ENCODE results near the gene MIPOL1. TPM values are rescaled to one million over a fixed set of nuclear protein-coding genes. Genes with fewer than 3 reads are reported as not detected.

MIPOL1 gene
- total and polyA plus RNA-seq, 2 of the 13 experiments (the other 11 are each of a cell fraction or from before 2014, with no cell fraction given), result 8.6 to 34.2 TPM

DNA sequence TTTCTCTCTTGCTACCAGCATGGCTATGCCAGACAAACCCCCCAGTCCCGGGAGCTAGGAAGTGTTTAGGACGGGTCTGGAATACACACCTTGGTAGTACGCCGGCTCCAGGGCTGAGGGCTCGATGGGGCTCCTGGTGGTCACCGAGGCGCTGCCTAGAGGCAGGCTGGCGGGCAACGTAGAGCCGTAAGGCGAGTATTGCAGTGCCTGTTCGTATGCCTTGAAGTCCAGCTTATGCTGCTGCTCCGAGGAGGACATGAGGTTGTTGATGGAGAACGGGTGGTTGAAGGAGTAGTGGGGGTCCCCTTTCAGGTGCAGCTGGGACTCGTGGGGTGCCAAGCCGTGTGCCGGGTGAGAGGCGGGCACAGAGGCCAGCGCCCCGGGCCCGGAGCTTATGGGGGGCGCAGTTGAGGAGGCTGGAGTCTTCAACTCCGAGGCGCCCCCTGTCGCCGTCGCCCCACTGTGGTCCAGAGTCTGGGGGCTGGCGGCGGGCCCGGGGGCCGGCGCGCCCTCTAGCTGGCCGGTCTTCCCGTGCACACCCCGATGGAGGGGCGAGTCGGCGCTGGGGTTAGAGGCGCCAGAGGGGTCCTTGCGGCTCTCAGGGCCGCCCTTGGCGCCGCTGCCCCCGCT, 393.7 kb downstream of the MIPOL1 start (continued):
- no peak for TF ChIP-seq ZNF75D (CRISPR knock-in tag; IDR thresholded peaks at IDR 0.05; ENCODE audit: borderline replicate concordance)
- peak; percentile 41 for TF ChIP-seq RBM22 (optimal IDR thresholded peaks at IDR 0.05; ENCODE audit: low read length)
- no peak for TF ChIP-seq SMYD3 (CRISPR knock-in tag; IDR thresholded peaks at IDR 0.05)
- no peak for TF ChIP-seq ZNF816 (CRISPR knock-in tag; IDR thresholded peaks at IDR 0.05; ENCODE audit: borderline replicate concordance)
- no peak for TF ChIP-seq NPAS2 (CRISPR knock-in tag; IDR thresholded peaks at IDR 0.05; ENCODE audit: borderline replicate concordance)
- TF ChIP-seq RNF2 (conservative IDR thresholded peaks at IDR 0.05; ENCODE audit: low read depth), result no peak
- TF ChIP-seq, protein P1, sequence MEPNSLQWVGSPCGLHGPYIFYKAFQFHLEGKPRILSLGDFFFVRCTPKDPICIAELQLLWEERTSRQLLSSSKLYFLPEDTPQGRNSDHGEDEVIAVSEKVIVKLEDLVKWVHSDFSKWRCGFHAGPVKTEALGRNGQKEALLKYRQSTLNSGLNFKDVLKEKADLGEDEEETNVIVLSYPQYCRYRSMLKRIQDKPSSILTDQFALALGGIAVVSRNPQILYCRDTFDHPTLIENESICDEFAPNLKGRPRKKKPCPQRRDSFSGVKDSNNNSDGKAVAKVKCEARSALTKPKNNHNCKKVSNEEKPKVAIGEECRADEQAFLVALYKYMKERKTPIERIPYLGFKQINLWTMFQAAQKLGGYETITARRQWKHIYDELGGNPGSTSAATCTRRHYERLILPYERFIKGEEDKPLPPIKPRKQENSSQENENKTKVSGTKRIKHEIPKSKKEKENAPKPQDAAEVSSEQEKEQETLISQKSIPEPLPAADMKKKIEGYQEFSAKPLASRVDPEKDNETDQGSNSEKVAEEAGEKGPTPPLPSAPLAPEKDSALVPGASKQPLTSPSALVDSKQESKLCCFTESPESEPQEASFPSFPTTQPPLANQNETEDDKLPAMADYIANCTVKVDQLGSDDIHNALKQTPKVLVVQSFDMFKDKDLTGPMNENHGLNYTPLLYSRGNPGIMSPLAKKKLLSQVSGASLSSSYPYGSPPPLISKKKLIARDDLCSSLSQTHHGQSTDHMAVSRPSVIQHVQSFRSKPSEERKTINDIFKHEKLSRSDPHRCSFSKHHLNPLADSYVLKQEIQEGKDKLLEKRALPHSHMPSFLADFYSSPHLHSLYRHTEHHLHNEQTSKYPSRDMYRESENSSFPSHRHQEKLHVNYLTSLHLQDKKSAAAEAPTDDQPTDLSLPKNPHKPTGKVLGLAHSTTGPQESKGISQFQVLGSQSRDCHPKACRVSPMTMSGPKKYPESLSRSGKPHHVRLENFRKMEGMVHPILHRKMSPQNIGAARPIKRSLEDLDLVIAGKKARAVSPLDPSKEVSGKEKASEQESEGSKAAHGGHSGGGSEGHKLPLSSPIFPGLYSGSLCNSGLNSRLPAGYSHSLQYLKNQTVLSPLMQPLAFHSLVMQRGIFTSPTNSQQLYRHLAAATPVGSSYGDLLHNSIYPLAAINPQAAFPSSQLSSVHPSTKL (CRISPR knock-in tag; IDR thresholded peaks at IDR 0.05), result 0 out of 2 replicates have a peak, but pooled peaks have one; percentile 19
- no peak for TF ChIP-seq TBX2 (CRISPR knock-in tag; IDR thresholded peaks at IDR 0.05; ENCODE audit: borderline replicate concordance)
- TF ChIP-seq, protein P2, sequence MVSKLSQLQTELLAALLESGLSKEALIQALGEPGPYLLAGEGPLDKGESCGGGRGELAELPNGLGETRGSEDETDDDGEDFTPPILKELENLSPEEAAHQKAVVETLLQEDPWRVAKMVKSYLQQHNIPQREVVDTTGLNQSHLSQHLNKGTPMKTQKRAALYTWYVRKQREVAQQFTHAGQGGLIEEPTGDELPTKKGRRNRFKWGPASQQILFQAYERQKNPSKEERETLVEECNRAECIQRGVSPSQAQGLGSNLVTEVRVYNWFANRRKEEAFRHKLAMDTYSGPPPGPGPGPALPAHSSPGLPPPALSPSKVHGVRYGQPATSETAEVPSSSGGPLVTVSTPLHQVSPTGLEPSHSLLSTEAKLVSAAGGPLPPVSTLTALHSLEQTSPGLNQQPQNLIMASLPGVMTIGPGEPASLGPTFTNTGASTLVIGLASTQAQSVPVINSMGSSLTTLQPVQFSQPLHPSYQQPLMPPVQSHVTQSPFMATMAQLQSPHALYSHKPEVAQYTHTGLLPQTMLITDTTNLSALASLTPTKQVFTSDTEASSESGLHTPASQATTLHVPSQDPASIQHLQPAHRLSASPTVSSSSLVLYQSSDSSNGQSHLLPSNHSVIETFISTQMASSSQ (IDR thresholded peaks at IDR 0.05; ENCODE audit: low read depth), result no peak
- TF ChIP-seq, protein P2 (CRISPR knock-in tag; IDR thresholded peaks at IDR 0.05; ENCODE audit: borderline replicate concordance), result peak; percentile 35; the same call in 1 of the 2 replicates
- TF ChIP-seq FIP1L1 (IDR thresholded peaks at IDR 0.05; ENCODE audit: borderline replicate concordance, insufficient read depth, low read depth, low read length), result no peak
- no peak for TF ChIP-seq EP300 (IDR thresholded peaks at IDR 0.05; ENCODE audit: low read depth in 2 of 2, low read length in 2 of 2)
- no peak for TF ChIP-seq EP300 (CRISPR knock-in tag; IDR thresholded peaks at IDR 0.05; ENCODE audit: borderline replicate concordance)
- peak; percentile 23; the same call in 1 of the 2 replicates for TF ChIP-seq ZMYM2 (CRISPR knock-in tag; IDR thresholded peaks at IDR 0.05)
- TF ChIP-seq, protein P3, sequence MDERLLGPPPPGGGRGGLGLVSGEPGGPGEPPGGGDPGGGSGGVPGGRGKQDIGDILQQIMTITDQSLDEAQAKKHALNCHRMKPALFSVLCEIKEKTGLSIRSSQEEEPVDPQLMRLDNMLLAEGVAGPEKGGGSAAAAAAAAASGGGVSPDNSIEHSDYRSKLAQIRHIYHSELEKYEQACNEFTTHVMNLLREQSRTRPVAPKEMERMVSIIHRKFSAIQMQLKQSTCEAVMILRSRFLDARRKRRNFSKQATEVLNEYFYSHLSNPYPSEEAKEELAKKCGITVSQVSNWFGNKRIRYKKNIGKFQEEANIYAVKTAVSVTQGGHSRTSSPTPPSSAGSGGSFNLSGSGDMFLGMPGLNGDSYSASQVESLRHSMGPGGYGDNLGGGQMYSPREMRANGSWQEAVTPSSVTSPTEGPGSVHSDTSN (CRISPR knock-in tag; IDR thresholded peaks at IDR 0.05), result no peak
- no peak for TF ChIP-seq TBP (CRISPR knock-in tag; IDR thresholded peaks at IDR 0.05)
- TF ChIP-seq POGZ (CRISPR knock-in tag; IDR thresholded peaks at IDR 0.05), result peak; percentile 63; the same call in 1 of the 2 replicates
- no peak for TF ChIP-seq ZNF263 (CRISPR knock-in tag; IDR thresholded peaks at IDR 0.05)
